GM18520 (cell line): ENCODE data around the gene CPZ.
"Not testable (repeated sequence)": the region's sequence is repeated elsewhere in the genome, so short reads cannot be mapped to it uniquely, and the experiment has no call there.

Experiments used
- ATAC-seq: cut with Tn5 transposase; IDR thresholded peaks from one replicate; pipeline ENCODE4 v1.9.1; 2021; ENCODE audit not compliant: unreplicated experiment

CPZ gene

GRCh38 chr4:8556341-8557150, 36.0 kb upstream of the CPZ start:
- ATAC-seq: no peak

- no peak for ATAC-seq
These were observed 35.2 kb upstream of the CPZ start for GRCh38 chr4:8557151-8558076.

DNA sequence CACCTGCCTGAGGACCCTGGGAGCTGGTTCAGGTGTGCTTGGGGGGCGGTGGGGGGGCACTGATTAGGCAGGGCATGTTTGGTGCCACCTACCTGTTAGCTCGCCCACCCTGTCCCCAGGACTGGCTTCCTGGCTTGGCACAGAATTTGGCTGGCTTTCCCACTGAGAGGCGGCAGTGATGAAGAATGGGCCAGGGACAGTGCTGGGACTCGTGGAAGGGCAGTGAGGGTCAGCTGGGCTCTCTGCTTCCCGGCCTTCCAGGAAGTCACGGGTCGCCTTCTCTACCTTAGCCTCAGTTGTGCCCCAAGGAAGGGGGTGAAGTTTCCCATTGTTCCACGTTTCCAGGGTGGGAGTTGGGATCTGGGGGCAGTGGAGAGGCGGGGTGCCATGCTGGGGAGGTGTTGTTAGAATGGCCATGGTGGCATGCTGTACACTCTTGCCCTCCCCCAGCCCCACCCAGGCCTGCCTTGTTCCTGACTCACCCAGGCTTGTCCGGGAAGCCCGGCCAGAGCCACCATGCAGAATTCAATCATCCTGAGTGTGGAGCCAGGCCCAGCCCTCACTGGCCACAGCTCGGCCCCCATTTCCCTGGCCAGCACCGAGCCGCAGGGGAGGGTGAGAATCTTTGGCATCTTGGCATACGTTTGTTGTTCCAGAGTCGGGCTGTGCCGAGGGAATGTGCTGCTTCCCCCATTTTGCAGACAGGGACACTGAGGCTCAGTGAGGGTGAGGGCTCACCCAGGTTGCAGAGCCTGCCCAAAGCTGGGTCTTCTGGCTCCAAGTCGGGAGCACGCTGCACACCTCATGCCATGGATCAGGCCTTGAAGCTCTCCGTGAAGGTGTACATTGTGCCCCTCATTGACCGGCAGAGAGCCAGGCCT, 34.2 kb upstream of the CPZ start:
- ATAC-seq: no peak

- no peak for ATAC-seq
These were observed 33.6 kb upstream of the CPZ start for GRCh38 chr4:8559011-8559410.

- no peak for ATAC-seq
These were observed 32.9 kb upstream of the CPZ start for GRCh38 chr4:8559524-8560264.

- no peak for ATAC-seq
These were observed 32.1 kb upstream of the CPZ start for GRCh38 chr4:8560265-8561047.

DNA sequence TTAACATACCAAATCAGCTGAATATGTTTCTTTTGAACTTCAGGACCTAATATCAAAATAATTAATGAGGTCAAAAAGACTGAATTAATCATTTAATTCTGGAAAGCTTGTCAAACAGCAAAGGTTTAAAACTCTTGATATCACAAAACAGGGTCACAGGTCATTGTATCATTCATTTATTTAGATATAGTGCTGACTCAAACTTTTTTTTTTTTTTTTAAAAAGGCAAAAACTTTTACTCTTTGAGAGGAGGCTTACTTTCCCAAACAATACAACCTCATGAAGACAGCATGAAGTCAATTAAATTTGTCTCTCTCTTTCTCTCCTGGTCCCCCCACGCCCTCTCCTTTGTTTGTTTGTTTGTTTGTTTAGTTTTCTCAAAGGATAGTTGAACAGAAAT, 28.0 kb upstream of the CPZ start:
- ATAC-seq: no peak

GRCh38 chr4:8568068-8568668, 24.4 kb upstream of the CPZ start:
- ATAC-seq: no peak

- ATAC-seq: no peak
These were observed 22.4 kb upstream of the CPZ start for GRCh38 chr4:8570201-8570600.

GRCh38 chr4:8571702-8572685, 20.6 kb upstream of the CPZ start:
- ATAC-seq: no peak

GRCh38 chr4:8573266-8573665, 19.3 kb upstream of the CPZ start:
- ATAC-seq: no peak

DNA sequence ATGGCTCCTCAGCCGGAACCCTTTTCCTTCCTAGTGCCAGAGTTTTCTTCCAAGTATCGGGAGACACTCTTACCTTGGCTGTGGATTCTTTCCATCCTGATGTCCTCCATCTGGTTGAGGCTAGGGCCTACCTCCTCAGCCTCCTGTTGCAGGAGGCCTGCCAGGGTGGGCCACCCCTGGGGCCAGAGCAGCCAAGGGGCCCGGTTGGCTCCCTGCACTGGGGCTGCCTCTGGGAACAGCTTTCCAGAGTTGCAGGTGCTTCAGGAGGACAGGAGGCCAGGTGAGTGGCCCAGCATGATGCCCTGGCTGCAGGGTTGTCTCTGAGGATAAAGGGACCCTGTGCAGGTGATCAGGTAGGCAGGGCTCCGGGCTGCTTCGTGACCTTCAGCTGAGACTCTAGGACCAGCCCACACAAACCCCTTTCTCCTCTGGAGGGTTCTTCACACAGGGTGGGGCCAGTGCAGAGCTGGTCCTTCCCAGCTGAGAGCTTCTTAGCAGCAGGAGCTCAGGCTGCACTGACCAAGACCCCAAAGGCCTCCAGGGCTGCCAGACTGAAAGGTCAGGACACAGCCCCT, 17.7 kb upstream of the CPZ start:
- no peak for ATAC-seq

DNA sequence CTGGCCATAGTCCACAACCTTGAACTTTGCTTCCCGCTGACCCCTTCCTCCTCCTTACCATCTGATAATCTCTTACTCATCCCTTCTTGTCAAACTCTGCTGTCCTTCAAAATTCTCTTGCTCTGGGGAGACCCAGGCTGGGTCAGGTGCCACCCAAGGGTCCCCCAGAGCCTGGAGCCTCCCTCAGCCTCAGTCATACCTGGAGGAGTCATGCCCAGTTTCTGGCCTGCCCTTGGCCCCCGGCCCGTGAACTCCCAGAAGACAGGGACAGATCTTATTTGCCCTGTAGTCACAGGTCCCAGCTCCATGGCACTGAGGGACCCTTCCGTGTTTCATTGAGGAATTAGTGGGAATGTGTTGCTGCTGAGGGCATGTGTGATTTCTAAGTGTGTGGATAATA, 17.1 kb upstream of the CPZ start:
- no peak for ATAC-seq

GRCh38 chr4:8576591-8576990, 16.0 kb upstream of the CPZ start:
- not testable (repeated sequence) for ATAC-seq

GRCh38 chr4:8577046-8577445, 15.5 kb upstream of the CPZ start:
- ATAC-seq: no peak

DNA sequence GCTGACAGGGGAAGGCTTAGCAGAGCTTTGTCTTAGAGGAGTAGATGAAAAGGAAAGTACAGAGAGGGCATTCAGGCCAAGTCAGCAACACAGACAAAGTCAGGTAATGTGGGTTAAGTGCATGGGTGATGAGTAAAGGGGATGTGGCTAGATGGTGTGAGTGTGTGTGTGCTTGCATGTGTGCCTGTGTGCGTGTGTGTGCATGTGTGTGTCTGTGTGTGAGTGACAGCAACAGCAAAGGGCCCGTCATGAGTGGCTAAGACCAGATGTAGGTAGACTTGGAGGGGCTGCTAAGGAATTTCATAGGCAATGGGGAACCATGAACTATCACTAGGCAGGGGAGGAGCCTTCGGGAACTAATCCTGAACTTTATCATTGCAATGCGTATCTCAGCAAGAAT, 14.6 kb upstream of the CPZ start:
- ATAC-seq: no peak

DNA sequence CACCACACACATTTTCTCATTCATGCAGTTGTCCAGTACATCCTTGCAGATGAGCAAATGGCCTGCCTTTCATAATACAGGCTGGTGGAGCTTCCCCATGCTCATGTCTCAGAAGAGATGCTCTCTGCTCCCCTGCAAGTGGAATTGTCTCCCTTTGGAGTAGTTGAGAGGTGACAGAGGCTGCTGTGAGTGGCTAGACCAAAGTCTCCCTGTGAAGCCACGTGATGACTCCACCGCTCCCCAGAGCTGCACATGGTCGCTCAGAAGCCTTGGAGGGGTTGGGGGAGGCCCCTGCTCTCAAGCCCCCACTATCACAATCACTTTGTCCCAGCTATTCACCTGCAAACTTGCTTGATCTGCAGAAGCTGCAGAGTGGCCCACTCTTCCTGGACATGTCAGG, 13.8 kb upstream of the CPZ start:
- no peak for ATAC-seq
